Endodermal cell (in vitro differentiated cells): Measurements from ENCODE around the gene HAPLN2. TPM values are rescaled to one million over a fixed set of nuclear protein-coding genes. Genes with fewer than 3 reads are reported as not detected.
A peak's percentile ranks its signal among the peaks of the same experiment; 100 is the strongest.

Experiments
- DNase-seq: peaks from one replicate; pipeline ENCODE4 v3.0.0-alpha.2; 2017
- H3K27ac ChIP-seq: 2 replicates; pipeline ENCODE4 v1.5.1; 2013; ENCODE audit warnings: mild to moderate bottlenecking, low read depth, low read length, moderate library complexity
- H3K27me3 ChIP-seq: 2 replicates; pipeline ENCODE4 v1.6.1; 2013; ENCODE audit warnings: mild to moderate bottlenecking, low read length, moderate library complexity; ENCODE audit not compliant: insufficient read depth, control insufficient read depth, poor library complexity, severe bottlenecking
- H3K36me3 ChIP-seq: 2 replicates; pipeline ENCODE4 v1.7.0; 2013; ENCODE audit warnings: mild to moderate bottlenecking, low read length, moderate library complexity; ENCODE audit not compliant: control insufficient read depth, insufficient read depth
- H3K4me1 ChIP-seq: one replicate; pipeline ENCODE4 v1.7.0; 2013; ENCODE audit warnings: low read length; ENCODE audit not compliant: control insufficient read depth, insufficient read depth
- H3K4me3 ChIP-seq: 2 replicates; pipeline ENCODE4 v1.5.1; 2013; ENCODE audit warnings: mild to moderate bottlenecking, low read length, moderate library complexity
- H3K9ac ChIP-seq: 2 replicates; pipeline ENCODE4 v1.6.1; 2013; ENCODE audit warnings: mild to moderate bottlenecking, low read length, moderate library complexity; ENCODE audit not compliant: poor library complexity, severe bottlenecking; ENCODE audit errors: extremely low read depth
- H3K9me3 ChIP-seq: 2 replicates; pipeline ENCODE4 v1.6.1; 2013; ENCODE audit warnings: mild to moderate bottlenecking, low read length, moderate library complexity; ENCODE audit not compliant: control insufficient read depth
- H3K27ac Mint-ChIP-seq: 2 replicates; pipeline ENCODE4 v1.8.0; 2020; ENCODE audit warnings: mixed read lengths
- H3K27me3 Mint-ChIP-seq: 2 replicates; pipeline ENCODE4 v1.8.0; 2021; ENCODE audit warnings: mild to moderate bottlenecking, mixed read lengths; ENCODE audit not compliant: insufficient read depth
- H3K36me3 Mint-ChIP-seq: 2 replicates; pipeline ENCODE4 v1.8.0; 2020; ENCODE audit warnings: low read depth, mixed read lengths
- H3K4me1 Mint-ChIP-seq: 2 replicates; pipeline ENCODE4 v1.8.0; 2020; ENCODE audit warnings: mixed read lengths
- H3K4me3 Mint-ChIP-seq: 2 replicates; pipeline ENCODE4 v1.8.0; 2020; ENCODE audit warnings: mild to moderate bottlenecking, moderate library complexity, mixed read lengths
- H3K9me3 Mint-ChIP-seq: 2 replicates; pipeline ENCODE4 v1.8.0; 2020; ENCODE audit warnings: mild to moderate bottlenecking, mixed read lengths
- CTCF ChIP-seq: fragments of 200-600 bp; sonication (generic); conservative IDR thresholded peaks from 2 replicates; pipeline ENCODE4 v1.5.0; 2021; ENCODE audit warnings: antibody characterized with exemption, mild to moderate bottlenecking
- WGBS, 2 experiments: methylation state at CpG; one replicate each; pipeline versions ENCODE4 v1.1.5 to v1.1.7; 2013; ENCODE audit warnings: missing lambda C conversion rate in 2 of 2, mixed read lengths in 1 of 2; ENCODE audit not compliant: insufficient coverage in 1 of 2, insufficient read length in 1 of 2; 5-methylcytosine and 5-hydroxymethylcytosine counted together
- total RNA-seq, 2 donors: library from RNA; stranded (reverse); fragmentation: NEBNext Ultra II Directional in 1 of 2; extraction: Animal tissue kit (Norgen Biotek cat#: 25700) in 1 of 2; gene quantifications; 2 replicates in 1 of 2; 3 replicates in 1 of 2; pipeline ENCODE4 v1.2.1, GENCODE V29; 2021

Gene HAPLN2
- total RNA-seq, 2 donors from 2014 or later, result 0.42 to 2.8 TPM

- Histone ChIP-seq H3K27me3 (no peaks in the 10 kb centered on the region), H3K4me1 (no peaks in the 10 kb centered on the region), H3K27ac (no peak overlapping the region), H3K9ac (no peak overlapping the region), H3K9me3 (no peaks in the 10 kb centered on the region), H3K36me3 (no peaks in the 10 kb centered on the region), H3K4me3 (no peak overlapping the region)
- no peak overlapping the region for H3K27ac Mint-ChIP-seq
- no peaks in the 10 kb centered on the region for H3K9me3 Mint-ChIP-seq
- peaks cover 6% of the 10 kb centered on the region for H3K27me3 Mint-ChIP-seq
- DNase-seq, result peak; percentile 58
- H3K4me3 Mint-ChIP-seq, result no peak overlapping the region
- no peak for TF ChIP-seq CTCF
- WGBS, 2 experiments, result 89 to 97% methylated on average over 5 to 9 of the region's 9 CpGs
- peaks cover 8% of the 10 kb centered on the region for H3K4me1 Mint-ChIP-seq
- no peaks in the 10 kb centered on the region for H3K36me3 Mint-ChIP-seq
Observed at GRCh38 chr1:156582388-156583017, 36.7 kb upstream of the HAPLN2 start.

- no peaks in the 10 kb centered on the region for H3K9me3 Mint-ChIP-seq
Observed at GRCh38 chr1:156583821-156584622, 35.2 kb upstream of the HAPLN2 start.

GRCh38 chr1:156584813-156585212 is 34.4 kb upstream of the HAPLN2 start:
- Histone ChIP-seq H3K4me3 (no peak overlapping the region), H3K36me3 (no peaks in the 10 kb centered on the region), H3K9ac (no peak overlapping the region), H3K9me3 (no peaks in the 10 kb centered on the region), H3K27ac (no peak overlapping the region), H3K27me3 (no peaks in the 10 kb centered on the region), H3K4me1 (no peaks in the 10 kb centered on the region)
- H3K27ac Mint-ChIP-seq, result no peak overlapping the region
- DNase-seq, result peak; percentile 88
- WGBS, 2 experiments, result 62% methylated on average over 11 of the region's 11 CpGs; no CpG with 5 or more reads in 1 of the 2 experiments
- H3K36me3 Mint-ChIP-seq, result no peaks in the 10 kb centered on the region
- peak; percentile 78 for TF ChIP-seq CTCF
- H3K27me3 Mint-ChIP-seq, result peaks cover 7% of the 10 kb centered on the region
- peak overlapping the region; percentile 7 for H3K4me3 Mint-ChIP-seq
- peaks cover 8% of the 10 kb centered on the region for H3K4me1 Mint-ChIP-seq
- no peaks in the 10 kb centered on the region for H3K9me3 Mint-ChIP-seq

More at GRCh38 chr1:156583821-156584622, 35.2 kb upstream of the HAPLN2 start:
- H3K4me1 ChIP-seq, result no peaks in the 10 kb centered on the region
- H3K4me3 ChIP-seq, result no peak overlapping the region
- H3K9ac ChIP-seq, result no peak overlapping the region
- H3K9me3 ChIP-seq, result no peaks in the 10 kb centered on the region
- H3K4me1 Mint-ChIP-seq, result peaks cover 8% of the 10 kb centered on the region
- H3K27ac ChIP-seq, result no peak overlapping the region
- TF ChIP-seq CTCF, result peak; percentile 93
- H3K27me3 Mint-ChIP-seq, result peaks cover 7% of the 10 kb centered on the region
- H3K27me3 ChIP-seq, result no peaks in the 10 kb centered on the region
- peak overlapping the region; percentile 84 for H3K27ac Mint-ChIP-seq
- 42 to 58% methylated on average over 12 to 19 of the region's 20 CpGs for WGBS, 2 experiments
- peak overlapping the region; percentile 7 for H3K4me3 Mint-ChIP-seq
- H3K36me3 ChIP-seq, result no peaks in the 10 kb centered on the region
- H3K36me3 Mint-ChIP-seq, result no peaks in the 10 kb centered on the region
- DNase-seq, result peak; percentile 93
